ENCODE data around the gene DFFB. TPM values are rescaled to one million over a fixed set of nuclear protein-coding genes. Genes with fewer than 3 reads are reported as not detected.

The DFFB gene
- 10.5 and 14.1 TPM in 2 replicates for total RNA-seq

GRCh38 chr1:3856923-3857790 is at the start of gene DFFB, which contains the start of gene CEP104:
TSS of gene DFFB (plus strand) at chr1:3857476. CDS start at chr1:3857604, 128 bp downstream.
TSS of gene CEP104 (minus strand) at chr1:3857211. CDS start at chr1:3852407, 4,804 bp downstream.

GRCh38 chr1:3900150-3900968 is 43.1 kb downstream of the DFFB start, which contains the start of gene C1orf174:
TSS of gene C1orf174 (minus strand) at chr1:3900272. CDS start at chr1:3900186, 86 bp downstream.

Other genes starting within 250 kb of the DFFB start
- gene MEGF6, start 246.0 kb upstream of the DFFB start, total RNA-seq, result 0.77 and 2.5 TPM in 2 replicates
- 23.8 and 24.7 TPM in 2 replicates for gene TPRG1L, start 232.5 kb upstream of the DFFB start, total RNA-seq
- 19.9 and 20.1 TPM in 2 replicates for gene WRAP73, start 207.4 kb upstream of the DFFB start, total RNA-seq
- under 0.01 and 0.12 TPM in 2 replicates for gene TP73, start 205.0 kb upstream of the DFFB start, total RNA-seq
- gene CCDC27, start 105.0 kb upstream of the DFFB start, total RNA-seq, result not detected in 2 replicates
- 0.55 and 2.5 TPM in 2 replicates for gene SMIM1, start 84.7 kb upstream of the DFFB start, total RNA-seq
- gene LRRC47, start 61.0 kb upstream of the DFFB start, total RNA-seq, result 36.9 and 39.9 TPM in 2 replicates
- gene CEP104, start 265 bp upstream of the DFFB start, total RNA-seq, result 21.2 and 29.6 TPM in 2 replicates
- 35.0 and 46.6 TPM in 2 replicates for gene C1orf174, start 42.8 kb downstream of the DFFB start, total RNA-seq

All from uterine smooth muscle cell (primary cell).